T-helper 17 cell (primary cell): ENCODE results near the gene RALY. TPM values are rescaled to one million over a fixed set of nuclear protein-coding genes. Genes with fewer than 3 reads are reported as not detected.

Experiments used
- ATAC-seq: fragments of 150-1000 bp; cut with Tn5 transposase; 2 replicates; pipeline ENCODE4 v1.10.0; 2021; ENCODE audit warnings: mild to moderate bottlenecking, moderate library complexity
- DNase-seq, 3 donors: peaks; one replicate each; pipeline versions ENCODE4 v3.0.0 to v3.0.0-alpha.2; 2020 to 2021
- H3K9me3 ChIP-seq: one replicate; pipeline ENCODE4 v1.7.0; 2013; ENCODE audit warnings: low read length, mild to moderate bottlenecking; ENCODE audit not compliant: control insufficient read depth, poor library complexity, severe bottlenecking
- H3K27ac Mint-ChIP-seq: one replicate; pipeline ENCODE4 v1.8.0; 2022; ENCODE audit warnings: mild to moderate bottlenecking, moderate library complexity, mixed read lengths
- H3K27me3 Mint-ChIP-seq: one replicate; pipeline ENCODE4 v1.8.0; 2022; ENCODE audit warnings: mixed read lengths
- H3K36me3 Mint-ChIP-seq: one replicate; pipeline ENCODE4 v1.8.0; 2022; ENCODE audit warnings: low read depth, mixed read lengths
- H3K4me1 Mint-ChIP-seq: one replicate; pipeline ENCODE4 v1.8.0; 2022; ENCODE audit warnings: mild to moderate bottlenecking, mixed read lengths
- H3K4me3 Mint-ChIP-seq: one replicate; pipeline ENCODE4 v1.8.0; 2022; ENCODE audit warnings: mild to moderate bottlenecking, moderate library complexity, mixed read lengths
- total RNA-seq, 4 donors: library from RNA in 2 of 4; stranded (reverse) in 2 of 4; gene quantifications; one replicate each; pipeline ENCODE4 v1.2.3 and lab custom pipeline; 2022 to 2026

RALY gene
- total RNA-seq, 2 donors from 2014 or later: 120 to 137 TPM

DNA sequence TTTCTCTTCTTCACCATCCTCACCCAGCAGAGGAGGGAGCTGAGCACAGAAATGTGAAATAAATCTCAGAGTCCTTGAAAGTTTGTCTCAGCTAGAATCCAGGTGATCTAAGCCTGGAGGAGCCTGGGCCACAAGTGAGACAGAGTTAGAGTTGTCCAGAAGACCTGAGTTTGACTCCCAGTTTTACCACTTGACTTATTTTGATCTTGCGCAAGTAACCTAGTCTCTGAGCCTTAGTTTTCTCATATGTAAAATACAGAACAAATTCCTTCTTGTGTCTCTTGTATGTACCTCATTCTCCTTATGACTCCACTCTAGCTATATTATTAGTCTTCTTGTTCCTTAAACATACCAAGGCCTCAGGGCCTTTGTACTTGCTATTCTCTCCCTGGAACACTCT lies 36.7 kb downstream of the RALY start:
- no peaks in the 10 kb centered on the region for H3K9me3 ChIP-seq
- H3K27me3 Mint-ChIP-seq: no peaks in the 10 kb centered on the region
- no peaks in the 10 kb centered on the region for H3K36me3 Mint-ChIP-seq
- no peak overlapping the region for H3K27ac Mint-ChIP-seq
- ATAC-seq (no peak), DNase-seq (no peak)
- H3K4me3 Mint-ChIP-seq: no peak overlapping the region
- peaks cover 52% of the 10 kb centered on the region for H3K4me1 Mint-ChIP-seq

GRCh38 chr20:34033903-34034302 lies 40.2 kb downstream of the RALY start:
- peak overlapping the region; percentile 49 for H3K27ac Mint-ChIP-seq
- no peaks in the 10 kb centered on the region for H3K9me3 ChIP-seq
- peaks cover 2% of the 10 kb centered on the region for H3K36me3 Mint-ChIP-seq
- no peak for ATAC-seq
- no peak overlapping the region for H3K4me3 Mint-ChIP-seq
- H3K27me3 Mint-ChIP-seq: no peaks in the 10 kb centered on the region
- DNase-seq: no peak
- H3K4me1 Mint-ChIP-seq: peaks cover 62% of the 10 kb centered on the region

DNA sequence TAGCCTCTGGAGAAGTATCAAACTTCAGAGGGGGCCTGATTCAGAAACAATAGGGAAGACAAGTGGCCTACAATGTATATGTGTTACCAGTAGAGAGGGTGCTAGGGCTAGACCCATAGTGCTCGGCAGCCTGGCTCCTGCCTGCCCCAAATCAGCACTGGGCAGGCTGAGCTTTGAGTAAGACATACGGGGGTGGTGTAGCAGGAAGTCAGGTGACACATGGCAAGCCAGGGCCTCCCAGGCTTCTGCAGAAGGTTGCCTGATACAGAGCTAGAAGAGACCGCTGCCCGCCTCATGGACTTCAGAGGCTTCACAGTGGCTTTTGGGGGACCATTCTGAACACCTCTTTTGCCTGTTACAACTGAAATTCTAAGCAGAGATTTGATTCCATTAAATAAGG lies 43.4 kb downstream of the RALY start:
- H3K27ac Mint-ChIP-seq: peak overlapping the region; percentile 81
- H3K27me3 Mint-ChIP-seq: no peaks in the 10 kb centered on the region
- no peak for DNase-seq
- peaks cover 66% of the 10 kb centered on the region for H3K4me1 Mint-ChIP-seq
- H3K36me3 Mint-ChIP-seq: peaks cover 4% of the 10 kb centered on the region
- H3K9me3 ChIP-seq: no peaks in the 10 kb centered on the region
- peak overlapping the region; percentile 63 for H3K4me3 Mint-ChIP-seq
- peak; percentile 95 for ATAC-seq

GRCh38 chr20:34037767-34038166 lies 44.1 kb downstream of the RALY start:
- H3K4me1 Mint-ChIP-seq: peaks cover 69% of the 10 kb centered on the region
- ATAC-seq: no peak
- peak overlapping the region; percentile 19 for H3K27ac Mint-ChIP-seq
- H3K36me3 Mint-ChIP-seq: peaks cover 4% of the 10 kb centered on the region
- H3K9me3 ChIP-seq: no peaks in the 10 kb centered on the region
- DNase-seq: no peak
- H3K4me3 Mint-ChIP-seq: no peak overlapping the region
- H3K27me3 Mint-ChIP-seq: no peaks in the 10 kb centered on the region

DNA sequence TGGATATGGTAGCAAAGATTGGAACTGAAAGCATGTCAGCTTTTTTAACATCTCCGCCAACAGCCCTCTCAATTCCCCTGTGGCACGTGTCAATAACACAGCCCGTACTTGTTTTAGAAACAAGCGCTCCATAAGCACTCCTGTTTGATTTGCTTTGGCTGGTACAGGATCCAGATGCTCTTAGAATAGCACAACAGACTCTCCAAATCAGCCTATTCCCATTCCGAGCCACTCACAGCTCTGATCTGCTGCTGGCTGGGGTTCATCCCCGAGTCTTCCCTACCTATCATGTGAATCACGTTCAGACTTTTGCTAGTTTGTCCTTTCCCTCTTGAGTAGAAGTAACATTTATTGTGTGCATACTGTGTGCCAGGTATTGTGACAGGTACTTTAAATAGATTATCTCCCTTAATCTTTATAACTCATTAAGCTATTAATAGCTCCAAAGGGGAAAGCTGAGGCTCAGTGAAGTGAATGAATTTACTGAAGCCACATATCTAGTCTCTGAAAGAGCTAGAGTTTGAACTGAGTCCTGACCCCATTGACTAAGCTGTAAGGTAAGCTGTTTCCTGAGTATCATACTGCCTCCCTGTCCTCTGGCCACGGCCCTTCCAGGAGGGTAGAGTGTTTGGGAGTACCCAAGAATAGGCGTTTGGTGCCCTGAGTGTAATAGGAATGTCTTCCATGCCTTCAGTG lies 46.7 kb downstream of the RALY start:
- DNase-seq (no peak), ATAC-seq (no peak)
- no peaks in the 10 kb centered on the region for H3K9me3 ChIP-seq
- Mint-ChIP-seq H3K27ac (peak overlapping the region; percentile 6), H3K4me3 (no peak overlapping the region), H3K36me3 (peaks cover 6% of the 10 kb centered on the region), H3K4me1 (peaks cover 72% of the 10 kb centered on the region), H3K27me3 (no peaks in the 10 kb centered on the region)

GRCh38 chr20:34041226-34041625 lies 47.5 kb downstream of the RALY start:
- Mint-ChIP-seq H3K4me3 (no peak overlapping the region), H3K27ac (peak overlapping the region; percentile 80), H3K4me1 (peaks cover 73% of the 10 kb centered on the region), H3K27me3 (no peaks in the 10 kb centered on the region), H3K36me3 (peaks cover 4% of the 10 kb centered on the region)
- DNase-seq (no peak), ATAC-seq (no peak)
- H3K9me3 ChIP-seq: no peaks in the 10 kb centered on the region

- Mint-ChIP-seq H3K4me3 (no peak overlapping the region), H3K27me3 (no peaks in the 10 kb centered on the region), H3K4me1 (peaks cover 67% of the 10 kb centered on the region), H3K36me3 (peaks cover 8% of the 10 kb centered on the region), H3K27ac (peak overlapping the region; percentile 80)
- no peaks in the 10 kb centered on the region for H3K9me3 ChIP-seq
- peak; percentile 36 for ATAC-seq
- no peak for DNase-seq
Measured at GRCh38 chr20:34042262-34042661, 48.6 kb downstream of the RALY start.

DNA sequence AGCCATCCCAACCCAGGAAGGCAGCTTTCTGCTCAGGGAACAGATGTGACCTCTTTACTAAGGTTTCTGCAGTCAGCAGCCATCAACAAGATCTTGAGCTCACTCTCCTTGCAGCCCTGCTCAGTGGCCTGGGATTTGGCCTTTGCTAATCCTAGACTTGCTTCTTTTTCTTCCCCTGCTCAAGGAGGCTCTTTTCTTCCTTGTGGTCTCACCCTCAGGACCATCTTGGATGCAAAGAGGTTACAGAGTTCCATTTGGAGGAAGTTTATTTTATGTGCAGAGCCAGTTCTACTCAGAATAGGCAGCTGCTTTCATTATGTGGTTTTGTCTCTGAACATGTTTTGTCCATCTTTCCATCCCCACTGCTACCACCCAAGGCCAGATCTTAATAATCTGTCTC lies 49.3 kb downstream of the RALY start:
- Mint-ChIP-seq H3K27me3 (no peaks in the 10 kb centered on the region), H3K4me3 (no peak overlapping the region), H3K27ac (peak overlapping the region; percentile 80), H3K4me1 (peaks cover 67% of the 10 kb centered on the region), H3K36me3 (peaks cover 8% of the 10 kb centered on the region)
- H3K9me3 ChIP-seq: no peaks in the 10 kb centered on the region
- ATAC-seq: no peak
- no peak for DNase-seq

DNA sequence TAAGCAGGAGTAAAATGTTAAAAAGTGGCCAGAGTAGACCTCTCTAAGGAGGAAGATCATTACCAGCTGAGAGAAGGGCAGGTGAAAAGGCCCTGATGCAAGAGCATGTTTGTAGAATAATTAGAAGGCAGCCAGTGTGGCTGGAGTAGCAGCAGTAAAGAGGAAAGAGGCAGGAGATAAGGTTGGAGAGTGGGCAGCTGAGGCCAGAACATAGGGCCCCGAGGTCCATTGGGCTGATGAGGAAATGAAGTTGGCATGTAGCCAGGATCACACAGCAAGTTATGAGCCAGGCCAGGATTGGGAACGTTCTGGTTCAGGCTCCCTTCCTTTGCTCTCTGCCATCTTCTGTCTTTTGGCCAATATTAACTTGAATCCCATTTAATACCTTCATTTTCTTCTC lies 51.6 kb downstream of the RALY start:
- ATAC-seq (no peak), DNase-seq (no peak)
- Mint-ChIP-seq H3K4me1 (peaks cover 74% of the 10 kb centered on the region), H3K27ac (peak overlapping the region; percentile 72), H3K36me3 (peaks cover 8% of the 10 kb centered on the region), H3K27me3 (no peaks in the 10 kb centered on the region), H3K4me3 (no peak overlapping the region)
- H3K9me3 ChIP-seq: no peaks in the 10 kb centered on the region

- Mint-ChIP-seq H3K4me1 (peaks cover 71% of the 10 kb centered on the region), H3K27me3 (no peaks in the 10 kb centered on the region), H3K4me3 (no peak overlapping the region), H3K27ac (no peak overlapping the region), H3K36me3 (peaks cover 6% of the 10 kb centered on the region)
- no peaks in the 10 kb centered on the region for H3K9me3 ChIP-seq
- DNase-seq (no peak), ATAC-seq (no peak)
Measured at GRCh38 chr20:34045930-34046725, 52.4 kb downstream of the RALY start.

- peaks cover 65% of the 10 kb centered on the region for H3K4me1 Mint-ChIP-seq
- H3K27me3 Mint-ChIP-seq: no peaks in the 10 kb centered on the region
- no peak overlapping the region for H3K4me3 Mint-ChIP-seq
- H3K9me3 ChIP-seq: no peaks in the 10 kb centered on the region
- no peak overlapping the region for H3K27ac Mint-ChIP-seq
- no peak for ATAC-seq
- H3K36me3 Mint-ChIP-seq: peaks cover 6% of the 10 kb centered on the region
- DNase-seq: no peak
Measured at GRCh38 chr20:34047010-34047687, 53.4 kb downstream of the RALY start.

GRCh38 chr20:34047917-34048316 lies 54.2 kb downstream of the RALY start:
- H3K4me3 Mint-ChIP-seq: no peak overlapping the region
- no peak for ATAC-seq
- DNase-seq: no peak
- H3K36me3 Mint-ChIP-seq: peaks cover 6% of the 10 kb centered on the region
- no peaks in the 10 kb centered on the region for H3K9me3 ChIP-seq
- no peaks in the 10 kb centered on the region for H3K27me3 Mint-ChIP-seq
- peaks cover 63% of the 10 kb centered on the region for H3K4me1 Mint-ChIP-seq
- peak overlapping the region; percentile 54 for H3K27ac Mint-ChIP-seq

GRCh38 chr20:34049389-34049788 lies 55.7 kb downstream of the RALY start:
- H3K27me3 Mint-ChIP-seq: no peaks in the 10 kb centered on the region
- ATAC-seq: no peak
- no peak overlapping the region for H3K4me3 Mint-ChIP-seq
- no peak for DNase-seq
- no peaks in the 10 kb centered on the region for H3K9me3 ChIP-seq
- peaks cover 4% of the 10 kb centered on the region for H3K36me3 Mint-ChIP-seq
- H3K4me1 Mint-ChIP-seq: peaks cover 59% of the 10 kb centered on the region
- no peak overlapping the region for H3K27ac Mint-ChIP-seq
